Central memory CD4-positive, alpha-beta T cell (primary cell): Measurements from ENCODE around the gene GSTCD.
"Not testable (repeated sequence)": the region's sequence is repeated elsewhere in the genome, so short reads cannot be mapped to it uniquely, and the experiment has no call there.

Source experiments
- DNase-seq: peaks from one replicate; pipeline ENCODE4 v3.0.0; 2022
- total RNA-seq, 3 experiments: gene quantifications; one replicate each; lab custom pipeline; 2026; lab: John Stamatoyannopoulos, UW

Gene GSTCD, protein sequence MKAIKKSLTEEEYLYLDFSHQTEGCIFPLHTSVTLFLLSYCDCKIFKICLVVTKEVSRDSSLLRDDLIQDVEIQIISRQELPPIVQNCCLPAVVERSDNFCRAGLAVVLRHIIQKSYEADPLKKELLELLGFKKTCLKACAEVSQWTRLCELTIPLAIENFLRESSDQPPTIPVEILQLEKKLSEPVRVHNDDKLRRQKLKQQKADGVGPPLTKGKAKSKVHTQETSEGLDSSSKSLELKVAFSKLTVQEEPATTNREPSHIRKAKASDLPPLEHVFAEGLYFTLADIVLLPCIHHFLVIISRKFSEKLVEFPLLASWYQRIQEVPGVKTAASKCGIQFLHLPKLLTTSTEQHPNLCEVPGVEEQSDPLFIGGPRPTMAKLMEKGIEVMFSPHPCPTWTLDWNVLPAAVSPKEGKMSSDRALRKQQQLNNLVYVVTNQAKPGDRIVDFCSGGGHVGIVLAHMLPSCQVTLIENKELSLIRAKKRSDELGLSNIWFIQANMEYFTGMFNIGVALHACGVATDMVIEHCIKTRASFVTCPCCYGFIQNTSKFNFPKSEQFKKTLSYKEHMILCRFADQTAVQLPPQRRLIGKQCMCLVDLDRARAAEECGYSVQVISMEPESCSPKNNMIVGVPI
- total RNA-seq: 11.2 to 22.2 (median 12.5) reads per million in 3 experiments

DNA sequence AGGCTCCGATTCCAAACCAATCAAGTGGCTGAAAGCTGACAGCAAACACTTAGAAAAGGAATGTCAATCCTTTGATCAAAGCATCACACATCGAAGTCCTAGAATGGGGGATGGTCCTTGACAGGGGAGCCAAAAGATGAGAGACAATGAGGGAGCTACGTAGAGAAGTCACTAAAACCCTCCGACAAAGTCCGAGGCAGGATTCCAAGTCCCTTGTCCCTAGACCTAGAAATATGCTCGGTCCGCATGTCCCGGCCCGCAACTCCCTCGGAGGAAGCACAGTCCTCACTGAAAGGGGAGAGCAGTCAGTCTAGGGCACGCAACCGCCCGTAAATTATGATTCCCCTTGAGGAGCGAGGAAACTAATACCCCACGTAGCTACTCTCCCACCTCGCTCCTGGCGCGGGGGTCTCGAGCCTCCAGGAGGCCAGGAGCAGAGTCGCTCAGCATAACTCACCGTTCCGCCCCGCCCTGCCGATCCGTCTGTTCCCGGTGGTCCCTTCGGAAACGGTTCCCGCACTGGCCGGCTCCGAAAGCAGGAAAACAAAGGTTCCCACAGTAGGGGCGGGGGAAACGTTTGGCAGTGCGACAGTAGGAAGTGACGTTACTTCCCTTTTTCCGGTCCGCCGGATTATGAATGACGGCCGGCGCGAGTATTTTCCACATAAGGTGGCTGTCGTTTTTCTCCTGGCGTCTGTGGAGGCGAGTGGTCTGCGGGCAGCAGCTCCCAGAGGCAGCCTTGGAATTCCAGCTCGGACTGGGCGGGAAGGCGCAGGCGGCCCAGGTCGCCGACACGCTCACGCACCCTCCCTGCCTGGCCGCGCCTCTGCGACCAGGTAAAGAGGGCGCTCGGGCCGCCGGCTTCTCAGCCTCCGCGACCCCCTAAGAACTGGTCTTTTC, at the start of gene GSTCD, which contains the start of gene INTS12:
Gene GSTCD (plus strand): TSS at position 604 of the 900 bp plus-strand sequence. CDS start 8,830 bp downstream, outside the sequence.
Gene INTS12 (minus strand): TSS at position 509 of the 900 bp plus-strand sequence. CDS start 8,684 bp downstream, outside the sequence.
- DNase-seq: peak; percentile 80

DNA sequence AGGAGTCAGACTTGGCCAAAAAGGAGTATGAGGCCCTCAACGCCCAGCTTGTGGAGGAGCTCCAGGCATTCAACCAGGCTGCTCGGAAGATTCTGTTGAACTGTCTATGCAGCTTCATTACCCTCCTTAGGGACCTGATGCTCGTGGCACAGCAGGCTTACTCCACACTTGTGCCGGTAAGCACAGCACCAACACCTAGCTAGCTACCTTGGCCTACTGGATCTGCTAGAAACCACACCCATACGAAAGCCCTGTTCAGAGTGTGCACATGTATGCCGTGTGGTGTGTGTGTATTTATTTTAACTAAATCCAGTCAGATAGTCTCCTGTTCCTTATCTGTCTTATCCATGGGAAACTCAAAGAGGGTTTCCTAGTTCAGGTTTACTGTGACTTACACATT, 49.4 kb upstream of the GSTCD start:
- no peak for DNase-seq

DNA sequence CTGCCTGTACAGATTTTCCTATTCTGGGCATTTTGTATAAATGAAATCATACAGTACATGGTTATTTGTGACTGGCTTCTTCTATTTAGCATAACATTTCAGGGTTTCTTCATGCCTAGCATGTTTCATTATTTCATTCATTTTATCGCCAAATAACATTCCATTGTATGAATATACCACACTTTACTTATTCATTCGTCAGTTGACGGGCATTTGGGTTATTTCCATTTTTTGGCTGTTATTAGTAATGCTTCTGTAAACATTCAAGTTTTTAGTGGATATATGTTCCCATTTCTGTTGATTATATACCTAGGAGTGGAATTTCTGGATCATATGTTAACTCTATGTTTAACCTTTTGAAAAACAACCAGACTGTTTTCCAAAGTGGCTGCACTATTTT, 47.6 kb upstream of the GSTCD start:
- DNase-seq: no peak

DNA sequence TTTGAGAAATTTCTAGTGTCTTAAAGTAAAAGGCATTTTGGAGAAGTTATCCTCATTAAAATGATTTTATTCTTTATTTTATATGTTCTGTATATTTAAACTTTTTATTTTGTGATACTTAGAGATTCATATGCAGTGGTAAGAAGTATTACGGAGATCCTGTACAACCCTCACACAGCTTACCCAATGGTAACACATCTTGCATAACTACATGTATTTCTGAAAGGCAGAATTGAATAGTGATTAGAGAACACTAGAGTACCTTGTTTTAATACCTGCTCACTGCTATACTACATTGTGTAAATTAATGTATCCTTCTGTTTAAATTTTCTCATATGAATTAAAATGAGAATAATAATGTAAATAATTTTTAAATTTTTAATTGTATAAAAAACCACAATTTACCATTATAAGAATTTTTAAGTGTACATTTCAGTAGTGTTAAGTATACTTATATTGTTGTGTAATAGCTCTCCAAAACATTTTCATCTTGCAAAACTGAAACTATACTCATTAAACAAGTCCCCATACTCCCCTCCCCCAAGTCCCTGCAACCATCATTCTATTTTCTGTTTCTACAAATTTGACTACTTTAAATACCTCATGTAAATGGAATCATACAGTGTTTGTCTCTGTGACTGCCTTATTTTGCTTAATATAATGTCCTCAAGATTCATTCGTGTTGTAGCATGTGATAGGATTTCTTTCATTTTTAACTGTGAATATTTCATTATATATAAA, 45.5 kb upstream of the GSTCD start:
- DNase-seq: no peak

DNA sequence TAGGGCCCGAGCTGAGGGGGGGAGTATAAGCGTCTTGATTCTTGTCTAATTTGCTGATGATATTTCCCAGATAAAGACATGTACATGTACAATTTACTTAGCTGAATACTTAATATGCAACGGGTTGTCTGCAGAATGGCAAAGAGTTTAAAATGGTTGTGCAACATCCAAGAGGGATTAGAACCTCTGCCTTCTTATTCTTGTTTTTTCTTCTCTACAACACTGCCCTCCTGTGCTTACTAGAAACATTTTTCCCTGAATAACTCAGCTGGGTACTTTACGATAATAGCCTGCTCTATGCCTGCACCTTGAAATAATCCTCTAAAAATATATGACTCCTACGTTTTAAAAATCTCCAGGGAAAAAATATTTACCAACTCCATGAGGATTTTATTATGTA, 41.9 kb upstream of the GSTCD start:
- DNase-seq: no peak

DNA sequence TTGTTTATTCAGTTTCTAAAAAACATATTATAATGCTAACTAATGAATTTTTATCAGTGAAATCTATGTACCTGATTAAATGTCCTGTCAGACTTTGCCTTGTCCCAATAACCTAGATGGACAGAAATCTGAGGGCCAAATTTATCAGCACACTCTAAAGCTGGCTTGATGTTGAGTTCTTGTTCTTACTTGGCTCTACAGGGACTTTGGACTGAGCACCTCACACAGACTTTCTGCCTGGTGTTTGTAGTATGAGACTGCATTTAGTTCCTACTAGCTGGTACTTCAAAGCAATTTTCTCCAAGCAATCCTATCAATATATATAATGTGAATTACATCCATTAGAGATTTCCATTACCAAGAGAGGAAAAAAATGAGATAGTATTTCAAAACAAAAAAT, 37.9 kb upstream of the GSTCD start:
- no peak for DNase-seq

DNA sequence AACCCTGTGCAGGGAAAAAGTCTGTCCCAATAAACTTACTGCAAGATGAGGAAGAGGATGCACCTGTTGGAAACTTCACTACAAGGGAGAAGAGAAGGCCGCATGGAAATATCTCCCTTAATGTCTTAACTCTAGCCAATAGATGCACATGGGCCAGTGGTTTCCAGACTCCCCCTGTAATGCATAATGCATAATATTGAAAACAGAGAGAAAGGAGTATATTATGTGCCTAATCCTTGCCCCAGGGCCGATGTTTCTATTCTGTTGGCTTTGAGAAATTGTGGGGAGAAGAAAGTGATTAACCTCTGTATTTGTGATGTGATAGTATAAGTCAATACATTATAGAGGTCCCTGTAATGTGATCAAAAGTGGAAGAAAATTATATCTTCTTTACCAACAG, 37.3 kb upstream of the GSTCD start:
- no peak for DNase-seq

DNA sequence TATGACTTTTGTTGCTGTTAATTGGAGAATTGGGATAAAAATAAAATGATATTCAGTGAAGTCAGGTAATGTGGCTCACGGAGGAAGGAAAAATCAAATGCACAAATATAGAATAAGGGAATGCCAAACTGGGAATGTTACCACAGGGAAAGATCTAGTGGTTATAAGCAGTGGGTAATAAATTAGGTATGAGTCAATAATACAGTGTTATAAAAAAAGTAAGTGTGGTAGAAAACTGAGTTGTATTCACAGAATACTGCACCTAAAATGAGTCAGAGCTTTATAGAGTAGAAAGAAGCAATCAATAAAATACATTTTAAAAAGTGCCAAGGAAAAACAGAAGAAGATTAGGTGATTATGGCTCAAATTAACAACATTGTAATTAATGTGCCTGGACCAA, 34.6 kb upstream of the GSTCD start:
- DNase-seq: no peak

DNA sequence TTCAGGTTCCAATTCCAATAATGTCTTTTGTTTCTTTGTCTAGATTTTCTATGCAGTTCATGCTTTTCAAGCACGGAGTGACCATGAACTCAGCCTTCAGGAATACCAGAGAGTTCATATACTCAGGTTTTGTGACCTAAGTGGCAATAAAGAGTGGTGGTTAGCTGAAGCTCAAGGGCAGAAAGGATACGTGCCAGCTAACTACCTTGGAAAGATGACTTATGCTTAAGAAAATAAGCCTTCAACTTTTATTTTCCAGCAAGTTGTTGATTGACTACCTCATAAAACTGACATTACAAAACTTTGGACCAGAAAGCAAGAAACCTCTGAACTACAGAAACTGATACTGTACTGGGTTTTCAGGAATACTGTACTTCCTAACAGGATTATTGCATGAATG, 30.9 kb upstream of the GSTCD start:
- no peak for DNase-seq

DNA sequence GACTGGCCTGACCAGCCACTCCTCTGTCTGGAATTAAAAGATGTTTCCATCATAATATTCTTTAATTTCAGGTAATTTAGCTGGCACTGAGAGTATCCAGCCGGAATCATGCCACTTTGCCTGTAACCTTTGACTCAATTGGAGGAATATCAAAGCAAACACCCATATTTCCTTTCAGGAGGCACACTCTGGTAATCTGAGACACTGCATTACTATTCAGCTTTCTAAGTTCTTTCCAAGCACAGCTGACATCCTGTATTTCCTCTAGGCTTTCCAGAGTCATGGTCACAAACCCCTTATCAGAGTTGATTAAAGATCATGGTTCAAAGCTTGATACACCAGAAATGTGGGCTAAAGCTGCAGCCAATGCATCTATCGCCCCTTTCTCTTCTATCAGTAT, 29.4 kb upstream of the GSTCD start:
- no peak for DNase-seq

DNA sequence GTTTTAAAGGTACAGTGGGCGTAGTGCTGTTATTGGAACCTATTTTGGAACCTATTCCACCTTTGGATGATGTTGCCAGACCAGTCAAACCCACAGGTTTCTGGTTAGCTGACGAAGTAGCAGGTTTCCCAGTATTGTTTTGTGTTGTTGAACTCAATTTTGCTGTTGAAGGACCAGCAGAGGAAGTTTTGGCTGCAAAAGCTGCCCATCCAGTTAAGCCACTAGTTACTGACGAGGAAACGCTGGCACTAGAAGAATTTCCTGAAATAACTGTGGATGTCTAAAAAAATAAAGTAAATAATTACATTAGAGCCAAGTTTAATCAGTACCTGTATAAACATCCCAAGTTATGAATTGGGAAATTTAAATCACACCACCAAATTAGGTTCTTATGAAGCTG, 25.5 kb upstream of the GSTCD start:
- no peak for DNase-seq

DNA sequence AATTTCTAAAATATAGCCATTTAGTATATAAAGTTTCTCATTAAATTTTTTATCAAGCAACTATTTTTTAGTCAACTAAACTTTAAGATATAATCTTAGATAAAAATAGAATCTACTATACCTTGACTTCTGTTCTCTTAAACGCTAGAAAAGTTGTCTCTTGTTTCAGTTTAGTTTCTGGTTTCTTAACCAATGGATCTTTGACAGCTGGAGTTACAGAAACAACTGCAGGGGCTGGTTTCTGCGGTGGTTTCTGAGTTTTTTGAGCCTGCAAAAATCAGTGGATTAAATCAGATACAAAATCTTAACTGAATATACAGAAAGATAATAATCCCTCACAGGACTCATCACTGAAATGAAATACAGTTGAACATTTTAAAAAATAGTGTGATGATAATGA, 22.0 kb upstream of the GSTCD start:
- no peak for DNase-seq

DNA sequence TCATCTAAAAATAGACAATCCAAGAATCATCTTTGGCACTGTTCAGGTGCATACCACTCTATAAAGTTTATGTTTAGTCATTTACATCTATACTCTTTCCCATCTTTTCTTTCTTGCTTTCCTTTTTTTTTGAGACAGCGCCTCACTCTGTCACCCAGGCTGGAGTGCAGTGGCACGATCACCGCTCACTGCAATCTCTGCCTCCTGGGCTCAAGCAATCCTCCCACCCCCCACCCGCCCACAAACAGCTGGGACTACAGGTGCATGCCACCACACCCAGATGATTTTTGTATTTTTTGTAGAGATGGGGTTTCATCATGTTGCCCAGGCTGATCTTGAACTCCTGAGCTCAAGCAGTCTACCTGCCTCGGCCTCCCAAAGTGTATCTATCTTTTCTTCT, 13.8 kb upstream of the GSTCD start:
- DNase-seq: not testable (repeated sequence)

DNA sequence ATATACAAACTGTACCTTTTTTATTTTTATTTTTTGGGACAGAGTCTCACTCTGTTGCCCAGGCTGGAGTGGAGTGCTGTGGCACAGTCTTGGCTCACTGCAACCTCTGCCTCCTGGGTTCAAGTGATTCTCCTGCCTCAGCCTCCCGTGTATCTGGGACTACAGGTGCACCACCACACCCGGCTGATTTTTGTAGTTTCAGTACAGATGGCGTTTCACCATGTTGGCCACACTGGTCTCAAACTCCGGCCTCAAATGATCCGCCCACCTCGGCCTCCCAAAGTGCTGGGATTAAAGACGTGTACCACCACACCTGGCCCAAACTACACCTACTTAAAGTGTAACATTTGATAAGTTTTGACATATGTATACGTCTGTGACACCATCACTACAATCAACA, 12.8 kb upstream of the GSTCD start:
- DNase-seq: not testable (repeated sequence)

DNA sequence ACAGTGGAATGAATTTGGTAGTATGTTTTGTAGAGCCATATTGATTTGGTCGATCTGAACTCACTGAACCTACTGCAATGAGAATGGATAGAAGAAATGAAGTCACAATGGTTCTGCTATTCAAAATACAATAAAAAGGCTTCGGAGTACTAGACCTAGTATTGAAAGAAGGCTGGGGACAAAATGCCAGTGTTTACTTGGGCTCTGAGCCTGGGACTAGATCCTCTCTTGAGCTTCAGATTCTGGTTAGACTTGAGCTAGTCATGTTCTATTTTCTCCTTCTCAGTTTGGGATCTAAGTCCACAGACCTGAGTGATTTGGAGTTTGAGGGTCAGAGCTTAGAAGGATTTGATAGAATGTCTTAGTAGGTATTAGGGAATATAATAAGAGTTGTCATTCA, 10.0 kb upstream of the GSTCD start:
- DNase-seq: no peak

DNA sequence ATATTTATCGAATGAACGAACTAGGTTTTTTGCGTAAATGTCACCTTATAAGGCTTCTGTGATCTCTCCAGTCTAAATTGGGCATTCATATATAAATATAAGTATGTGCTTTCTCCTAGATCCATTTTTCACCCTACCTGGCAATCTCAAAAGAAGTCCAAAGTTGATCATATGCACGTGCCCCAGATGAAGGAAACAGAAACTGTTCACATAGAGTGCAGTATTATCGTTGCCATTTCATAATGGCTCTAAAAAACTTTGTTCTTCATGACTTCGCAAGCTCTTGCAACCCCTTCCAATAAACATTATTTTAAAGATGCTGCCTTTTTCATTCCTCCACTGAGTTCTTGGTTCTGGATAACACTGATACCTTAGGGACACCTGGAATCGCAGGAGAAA, 803 bp upstream of the GSTCD start:
- DNase-seq: peak; percentile 2

DNA sequence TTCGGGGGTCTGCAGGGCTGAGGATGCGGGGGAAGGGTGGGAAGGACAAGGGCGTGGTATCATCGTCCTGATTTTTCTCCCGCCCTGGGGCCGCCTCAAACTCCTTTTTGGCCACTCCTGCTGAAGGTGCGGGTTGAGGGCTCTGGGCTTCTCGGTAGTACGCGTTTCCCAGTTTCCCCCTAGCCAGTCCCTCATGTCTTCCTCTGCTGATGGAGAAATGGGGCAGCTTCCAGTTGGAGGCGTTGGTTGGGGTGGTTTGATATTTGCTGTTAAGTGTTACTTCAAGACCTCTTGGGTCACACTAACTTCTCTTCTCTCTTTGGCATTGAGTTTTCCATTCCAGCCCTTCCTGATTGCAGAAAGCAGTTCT, 482 bp downstream of the GSTCD start:
- peak; percentile 3 for DNase-seq

DNA sequence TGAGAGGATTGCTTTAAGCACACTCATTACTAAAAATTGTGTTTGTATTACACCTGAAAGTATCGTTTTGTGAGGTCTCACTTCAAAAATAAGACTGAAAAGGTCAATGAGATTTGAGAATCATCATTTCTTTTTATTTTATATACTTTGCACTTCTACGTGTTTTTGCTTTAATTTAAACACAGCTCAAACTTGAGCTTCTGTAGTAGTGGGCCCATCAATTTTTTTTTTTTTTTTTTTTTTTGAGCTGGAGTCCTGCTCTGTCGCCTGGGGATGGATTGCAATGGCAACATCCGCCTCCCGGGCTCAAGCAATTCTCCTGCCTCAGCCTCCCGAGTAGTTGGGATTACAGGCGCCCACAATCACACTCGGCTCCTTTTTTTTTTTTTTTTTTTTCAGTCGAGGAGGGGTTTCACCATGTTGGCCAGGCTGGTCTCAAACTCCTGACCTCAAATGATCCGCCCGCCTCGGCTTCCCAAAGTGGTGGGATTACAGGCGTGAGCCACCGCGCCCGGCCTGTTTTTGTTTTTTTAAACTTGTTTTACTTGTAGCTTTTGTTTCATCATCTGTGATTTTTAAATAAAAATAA, 1.5 kb downstream of the GSTCD start:
- DNase-seq: no peak

DNA sequence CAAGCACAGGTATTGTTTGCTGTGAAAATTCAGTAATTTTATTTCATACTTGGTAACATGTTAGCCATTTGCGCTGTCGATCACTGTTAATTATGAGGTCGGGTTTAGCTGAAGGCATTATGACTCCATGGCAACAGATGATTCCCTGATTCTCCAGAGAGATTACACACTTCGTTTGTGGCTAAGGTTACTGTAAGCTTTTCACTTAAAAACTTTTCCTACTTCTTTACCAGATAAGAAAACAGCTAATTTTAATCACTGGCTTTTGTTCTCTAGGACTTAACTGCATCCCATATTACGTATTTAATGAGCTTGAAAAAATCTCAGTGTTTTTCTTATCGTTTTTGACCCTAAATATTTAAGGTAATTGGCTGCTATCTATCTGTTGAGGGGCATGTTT, 2.1 kb downstream of the GSTCD start:
- no peak for DNase-seq

DNA sequence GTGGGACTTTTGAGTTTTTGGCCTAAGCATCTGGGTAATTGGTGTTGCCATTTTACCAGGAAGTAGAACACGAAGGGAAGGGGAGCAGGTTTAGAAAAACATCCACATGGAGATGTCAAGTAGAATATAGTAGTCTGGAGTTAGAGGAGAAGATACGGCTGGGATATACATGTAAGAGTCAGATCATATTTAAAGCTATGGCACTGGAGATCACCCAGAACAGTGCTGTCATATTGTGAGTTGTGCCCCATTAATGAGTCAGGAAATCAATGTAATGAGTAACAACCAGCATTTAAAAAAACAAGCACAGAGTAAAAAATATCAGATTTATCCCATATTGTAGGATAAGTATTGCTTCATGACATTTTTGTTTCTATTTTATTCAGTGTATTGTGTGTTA, 4.2 kb downstream of the GSTCD start:
- DNase-seq: no peak

DNA sequence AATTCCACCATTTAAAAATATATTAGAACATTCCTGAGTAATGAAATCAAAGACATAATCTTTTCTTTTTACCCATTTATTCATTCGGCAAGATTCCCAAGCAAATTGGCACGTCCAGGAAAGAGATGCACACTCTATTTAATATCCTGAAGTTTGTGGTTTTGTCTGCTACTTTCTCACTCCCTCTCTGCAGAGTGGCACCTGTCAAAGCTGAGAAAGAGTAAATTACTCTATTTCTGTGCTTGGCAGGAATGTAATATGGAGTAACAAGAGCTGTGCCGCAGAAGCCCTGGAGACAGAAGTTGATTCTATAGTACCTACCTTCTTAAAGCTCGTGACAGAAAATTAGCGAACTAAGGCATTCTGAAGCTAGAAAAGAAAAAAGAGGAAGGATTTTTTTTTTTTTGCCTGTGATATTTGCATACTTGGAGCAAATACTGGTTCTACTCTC, 5.5 kb downstream of the GSTCD start:
- no peak for DNase-seq

DNA sequence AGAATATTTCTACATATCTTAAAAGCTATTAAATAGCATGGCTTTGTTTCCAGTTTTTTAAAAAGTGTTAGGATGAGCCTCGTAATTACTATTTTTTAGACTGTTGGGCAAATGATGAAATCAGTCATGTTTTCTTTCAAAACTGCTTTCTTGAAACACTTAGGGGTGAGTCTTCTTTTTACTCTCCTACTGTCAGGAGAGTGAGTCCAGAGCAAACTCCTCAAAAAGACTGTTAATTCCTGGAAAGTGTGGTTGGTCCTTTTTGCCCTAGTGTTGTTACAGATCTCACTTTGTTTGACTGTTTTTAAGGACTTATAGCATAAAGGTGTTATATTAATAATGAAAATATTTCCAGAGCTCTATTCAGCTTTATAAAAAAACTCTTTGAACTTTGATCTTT, 6.3 kb downstream of the GSTCD start:
- DNase-seq: no peak
